ENCODE measurements around the gene SUSD6.
"Not testable (repeated sequence)": the region's sequence is repeated elsewhere in the genome, so short reads cannot be mapped to it uniquely, and the experiment has no call there.

SUSD6 gene

GRCh38 chr14:69593018-69593677 lies 18.2 kb upstream of the SUSD6 start:
- peak; percentile 46 to 60 for DNase-seq

GRCh38 chr14:69594846-69595245 lies 16.6 kb upstream of the SUSD6 start:
- no peak for DNase-seq

- DNase-seq: no peak
Observed at GRCh38 chr14:69595336-69595735, 16.1 kb upstream of the SUSD6 start.

- DNase-seq: not testable (repeated sequence)
Observed at GRCh38 chr14:69599431-69599830, 12.0 kb upstream of the SUSD6 start.

- DNase-seq: no peak
Observed at GRCh38 chr14:69600304-69600891, 11.0 kb upstream of the SUSD6 start.

GRCh38 chr14:69605738-69606137 lies 5.7 kb upstream of the SUSD6 start:
- no peak for DNase-seq

GRCh38 chr14:69606258-69607184 lies 4.9 kb upstream of the SUSD6 start:
- DNase-seq: no peak

GRCh38 chr14:69610020-69610873 lies 1.1 kb upstream of the SUSD6 start:
- DNase-seq: no peak

- no peak for DNase-seq
Observed at GRCh38 chr14:69610874-69611171, 573 bp upstream of the SUSD6 start.

- peak in 1 of 2 experiments; percentile 68 for DNase-seq
Observed at GRCh38 chr14:69612014-69612782, 802 bp downstream of the SUSD6 start.

GRCh38 chr14:69612783-69613130 lies 1.4 kb downstream of the SUSD6 start:
- DNase-seq: peak; percentile 16 to 68

GRCh38 chr14:69613312-69614073 lies 2.1 kb downstream of the SUSD6 start:
- DNase-seq: no peak

- no peak for DNase-seq
Observed at GRCh38 chr14:69614592-69614991, 3.2 kb downstream of the SUSD6 start.

GRCh38 chr14:69615121-69615495 lies 3.7 kb downstream of the SUSD6 start:
- DNase-seq: no peak

GRCh38 chr14:69615496-69616407 lies 4.4 kb downstream of the SUSD6 start:
- peak; percentile 55 to 72 for DNase-seq

GRCh38 chr14:69616408-69616773 lies 5.0 kb downstream of the SUSD6 start:
- DNase-seq: no peak

- DNase-seq: peak in 1 of 2 experiments; percentile 56
Observed at GRCh38 chr14:69617796-69618195, 6.4 kb downstream of the SUSD6 start.

- DNase-seq: no peak
Observed at GRCh38 chr14:69619012-69619411, 7.6 kb downstream of the SUSD6 start.

GRCh38 chr14:69620211-69620611 lies 8.8 kb downstream of the SUSD6 start:
- no peak for DNase-seq

- DNase-seq: no peak
Observed at GRCh38 chr14:69620981-69621380, 9.6 kb downstream of the SUSD6 start.

- no peak for DNase-seq
Observed at GRCh38 chr14:69624136-69624535, 12.7 kb downstream of the SUSD6 start.
